H1 (cell line): ENCODE results near the gene DIAPH2. TPM values are rescaled to one million over a fixed set of nuclear protein-coding genes. Genes with fewer than 3 reads are reported as not detected.

ENCODE experiments used
- CTCF ChIA-PET: fragments of 300-600 bp; sonication (Branson Sonifier 250); formaldehyde crosslinking; loops from one replicate; lab custom pipeline; 2021; ENCODE audit not compliant: partially characterized antibody; lab: Charles Lee
- POLR2A ChIA-PET: fragments of 300-600 bp; sonication (Branson Sonifier 250); formaldehyde crosslinking; loops from one replicate; lab custom pipeline; 2021; ENCODE audit warnings: inconsistent platforms; ENCODE audit not compliant: partially characterized antibody; lab: Charles Lee
- DNase-seq, 2 experiments: peaks; one replicate each; pipeline versions ENCODE4 v3.0.0 to v3.0.0-alpha.2; 2010 to 2022; ENCODE audit warnings: low spot score in 2 of 2, low read depth in 1 of 2, mixed read lengths in 1 of 2
- FAIRE-seq: peaks from 2 replicates; lab custom pipeline; 2011; peaks lifted over from hg19 to GRCh38; lab: Jason Lieb, UNC
- H2AFZ ChIP-seq: 2 replicates; pipeline ENCODE4 v1.8.1; 2012; ENCODE audit warnings: low read length, inconsistent platforms
- H2AK5ac ChIP-seq: 2 replicates; pipeline ENCODE4 v1.6.1; 2013; ENCODE audit warnings: low read depth, low read length
- H2BK120ac ChIP-seq: replicated peaks from 2 replicates; pipeline ENCODE3; 2013; ENCODE audit warnings: low read depth, low read length, inconsistent platforms
- H2BK12ac ChIP-seq: 2 replicates; pipeline ENCODE4 v1.6.1; 2013; ENCODE audit warnings: low read depth, low read length
- H2BK15ac ChIP-seq: 2 replicates; pipeline ENCODE4 v1.6.1; 2013; ENCODE audit warnings: low read length
- H2BK20ac ChIP-seq: 2 replicates; pipeline ENCODE4 v1.6.1; 2013; ENCODE audit warnings: low read length
- H2BK5ac ChIP-seq: 2 replicates; pipeline ENCODE4 v1.6.1; 2013; ENCODE audit warnings: low read depth, low read length
- H3K14ac ChIP-seq: 2 replicates; pipeline ENCODE4 v1.6.1; 2013; ENCODE audit warnings: inconsistent platforms; ENCODE audit not compliant: insufficient read length
- H3K18ac ChIP-seq: 2 replicates; pipeline ENCODE4 v1.6.1; 2013; ENCODE audit warnings: low read length; ENCODE audit errors: extremely low read depth
- H3K23ac ChIP-seq: 2 replicates; pipeline ENCODE4 v1.6.1; 2013; ENCODE audit warnings: inconsistent platforms; ENCODE audit not compliant: insufficient read length
- H3K23me2 ChIP-seq: 2 replicates; pipeline ENCODE4 v1.6.1; 2013; ENCODE audit warnings: low read depth, low read length
- H3K27ac ChIP-seq: 2 replicates; pipeline ENCODE4 v1.6.1; 2011; ENCODE audit warnings: low read depth, low read length, inconsistent platforms
- H3K27me3 ChIP-seq, 4 experiments: replicated peaks in 1 of 4; 1 replicate in 1 of 4; 2 replicates in 3 of 4; pipeline versions ENCODE4 v1.6.1 to v1.8.1; 2011 to 2013; ENCODE audit warnings: low read length in 3 of 4, mild to moderate bottlenecking in 3 of 4, inconsistent platforms in 2 of 4, mixed read lengths in 2 of 4, moderate library complexity in 1 of 4; ENCODE audit not compliant: control insufficient read depth in 3 of 4, insufficient read depth in 3 of 4; ENCODE audit errors: extremely low read depth in 1 of 4
- H3K36me3 ChIP-seq, 4 experiments: 2 replicates each; pipeline versions ENCODE4 v1.6.1 to v1.8.1; 2011 to 2013; ENCODE audit warnings: mild to moderate bottlenecking in 4 of 4, low read length in 3 of 4, moderate library complexity in 2 of 4, control low read depth in 1 of 4, inconsistent platforms in 1 of 4; ENCODE audit not compliant: insufficient read depth in 4 of 4, control insufficient read depth in 2 of 4
- H3K4ac ChIP-seq: replicated peaks from 2 replicates; pipeline ENCODE3; 2013; ENCODE audit warnings: low read length, low read depth, mixed read lengths, inconsistent platforms; ENCODE audit not compliant: insufficient read length
- H3K4me1 ChIP-seq, 4 experiments: replicated peaks in 1 of 4; 1 replicate in 1 of 4; 2 replicates in 3 of 4; pipeline versions ENCODE4 v1.6.1 to v1.8.1; 2011 to 2013; ENCODE audit warnings: low read length in 3 of 4, inconsistent platforms in 2 of 4, mixed read lengths in 1 of 4; ENCODE audit not compliant: insufficient read depth in 4 of 4, control insufficient read depth in 3 of 4
- H3K4me2 ChIP-seq, 2 experiments: 2 replicates each; pipeline versions ENCODE4 v1.6.1 to v1.8.1; 2011 to 2013; ENCODE audit warnings: low read depth in 2 of 2, low read length in 2 of 2, control low read depth in 1 of 2, inconsistent platforms in 1 of 2, mild to moderate bottlenecking in 1 of 2; ENCODE audit not compliant: insufficient read depth in 1 of 2
- H3K4me3 ChIP-seq, 4 experiments: fragments of 200-600, 300-600 bp in 1 of 4; sonication (generic), shearing (Covaris generic), sonication (Bioruptor Twin) in 1 of 4; 2 replicates each; pipeline versions ENCODE4 v1.5.1 to v1.8.1; 2011 to 2016; ENCODE audit warnings: low read length in 4 of 4, low read depth in 3 of 4, control low read depth in 2 of 4, inconsistent platforms in 2 of 4, mild to moderate bottlenecking in 2 of 4, mixed read lengths in 1 of 4, moderate library complexity in 1 of 4; ENCODE audit not compliant: insufficient read depth in 2 of 4; ENCODE audit errors: extremely low read depth in 1 of 4
- H3K56ac ChIP-seq: replicated peaks from 2 replicates; pipeline ENCODE3; 2013; ENCODE audit warnings: low read depth, mild to moderate bottlenecking, mixed read lengths, low read length, inconsistent platforms; ENCODE audit not compliant: insufficient read length
- H3K79me1 ChIP-seq: 2 replicates; pipeline ENCODE4 v1.6.1; 2013; ENCODE audit warnings: low read depth, low read length, control low read depth
- H3K79me2 ChIP-seq, 2 experiments: 2 replicates each; pipeline versions ENCODE4 v1.6.1 to v1.8.1; 2012 to 2013; ENCODE audit warnings: low read length in 2 of 2, mild to moderate bottlenecking in 2 of 2, inconsistent platforms in 1 of 2; ENCODE audit not compliant: insufficient read depth in 2 of 2, control insufficient read depth in 1 of 2
- H3K9ac ChIP-seq, 4 experiments: replicated peaks in 1 of 4; 1 replicate in 1 of 4; 2 replicates in 3 of 4; pipeline versions ENCODE4 v1.6.1 to v1.8.1; 2011 to 2013; ENCODE audit warnings: low read depth in 3 of 4, low read length in 3 of 4, control low read depth in 2 of 4, mild to moderate bottlenecking in 2 of 4, moderate library complexity in 2 of 4, inconsistent platforms in 1 of 4; ENCODE audit errors: extremely low read depth in 1 of 4
- H3K9me3 ChIP-seq, 2 experiments: 2 replicates each; pipeline versions ENCODE4 v1.6.1 to v1.8.1; 2012 to 2013; ENCODE audit warnings: mild to moderate bottlenecking in 2 of 2, moderate library complexity in 2 of 2, control low read depth in 1 of 2, inconsistent platforms in 1 of 2, low read depth in 1 of 2, low read length in 1 of 2, mixed read lengths in 1 of 2; ENCODE audit not compliant: insufficient read depth in 2 of 2
- H4K20me1 ChIP-seq, 2 experiments: replicated peaks in 1 of 2; 2 replicates each; pipeline versions ENCODE3 to v1.8.1; 2011 to 2013; ENCODE audit warnings: inconsistent platforms in 2 of 2, low read length in 2 of 2, mild to moderate bottlenecking in 1 of 2; ENCODE audit not compliant: insufficient read depth in 2 of 2, control insufficient read depth in 1 of 2
- H4K5ac ChIP-seq: 2 replicates; pipeline ENCODE4 v1.6.1; 2013; ENCODE audit warnings: low read length, low read depth, mixed read lengths, inconsistent platforms; ENCODE audit not compliant: insufficient read length
- H4K8ac ChIP-seq: 2 replicates; pipeline ENCODE4 v1.8.0; 2013; ENCODE audit warnings: mild to moderate bottlenecking, moderate library complexity, low read length, inconsistent platforms; ENCODE audit not compliant: insufficient read depth; ENCODE audit errors: extremely low read depth
- H4K91ac ChIP-seq: replicated peaks from 2 replicates; pipeline ENCODE3; 2013; ENCODE audit warnings: low read length, mixed read lengths, inconsistent platforms; ENCODE audit not compliant: insufficient read length
- CHD1 ChIP-seq: IDR thresholded peaks from 2 replicates; pipeline ENCODE4 v1.6.1; 2012; ENCODE audit warnings: low read depth, low read length, improper control_type of control experiment
- NANOG ChIP-seq: IDR thresholded peaks from 2 replicates; pipeline ENCODE4 v1.6.1; 2011; ENCODE audit warnings: low read length, low read depth, mild to moderate bottlenecking, inconsistent platforms; ENCODE audit not compliant: insufficient read depth, poor library complexity, severe bottlenecking
- SP4 ChIP-seq: IDR thresholded peaks from 2 replicates; pipeline ENCODE4 v1.6.1; 2012; ENCODE audit warnings: low read length, inconsistent platforms
- polyA plus RNA-seq, 7 experiments: library from polyadenylated mRNA; depleted of rRNA in 3 of 7; stranded (reverse) in 5 of 7; unstranded in 2 of 7; fragments of >200 nt in 5 of 7; fragments of 200-250 nt in 2 of 7; gene quantifications; 1 replicate in 5 of 7; 2 replicates in 1 of 7; 4 replicates in 1 of 7; pipeline versions ENCODE4 v1.2.1 to v1.2.3, GENCODE V29; 2011 to 2013; ENCODE audit warnings: missing spikeins in 2 of 7, mixed read lengths in 2 of 7
- total RNA-seq: library from RNA; stranded (reverse); fragmentation: NEBNext Ultra II Directional; extraction: Animal tissue kit (Norgen Biotek cat#: 25700); gene quantifications from 2 replicates; pipeline ENCODE4 v1.2.1, GENCODE V29; 2021

The DIAPH2 gene
- total and polyA plus RNA-seq, 2 of the 8 experiments (the other 6 are each of a cell fraction or from before 2014, with no cell fraction given): 4.4 to 24.3 TPM

DNA sequence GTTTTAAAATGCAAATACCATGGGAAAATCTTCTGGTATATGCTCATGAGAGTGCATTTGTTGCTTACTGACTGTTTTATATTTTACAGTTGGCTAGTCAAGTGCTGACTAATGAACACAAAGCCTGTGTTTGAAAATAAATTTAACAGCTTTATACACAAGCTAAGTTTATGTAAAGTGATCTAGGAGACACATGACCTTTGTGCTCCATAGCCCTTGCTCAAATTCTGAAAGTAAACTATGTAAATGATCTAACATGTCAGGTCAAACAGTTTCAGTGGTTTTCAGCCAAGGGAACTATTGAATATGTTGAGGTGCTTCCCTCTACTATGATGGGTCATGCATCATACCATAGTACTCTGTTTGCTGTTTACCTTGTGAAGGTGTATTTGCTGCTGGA, 36.7 kb downstream of the DIAPH2 start:
- TF ChIP-seq SP4 (no peak), CHD1 (no peak), NANOG (no peak)
- TF ChIP-seq, all 59 proteins: peak for 0
- Histone ChIP-seq H3K36me3 (no peaks in the 10 kb centered on the region), H3K79me2 (no peaks in the 10 kb centered on the region; a peak in 1 of 4 replicates), H3K4ac (no peak overlapping the region), H3K4me2 (no peak overlapping the region), H4K91ac (no peak overlapping the region), H3K18ac (no peak overlapping the region), H3K4me3 (no peak overlapping the region), H3K79me1 (no peaks in the 10 kb centered on the region), H4K20me1 (no peaks in the 10 kb centered on the region), H3K27ac (no peak overlapping the region), H3K4me1 (no peaks in the 10 kb centered on the region), H2BK20ac (no peak overlapping the region), H2BK15ac (no peak overlapping the region), H2BK120ac (no peak overlapping the region), H3K23ac (no peak overlapping the region), H4K8ac (no peak overlapping the region), H3K14ac (no peak overlapping the region), H3K56ac (no peak overlapping the region), H2AK5ac (no peak overlapping the region), H2AFZ (no peak overlapping the region), H4K5ac (no peak overlapping the region), H3K9me3 (no peaks in the 10 kb centered on the region), H2BK5ac (no peak overlapping the region), H3K27me3 (no peaks in the 10 kb centered on the region), H2BK12ac (no peak overlapping the region), H3K9ac (no peak overlapping the region), H3K23me2 (no peaks in the 10 kb centered on the region)
- FAIRE-seq (no peak), DNase-seq (no peak)
- ChIA-PET CTCF (interaction anchor here (1.2 kb wide), 1 partner anchor 49 kb away, joined by 5 read pairs; no protein-coding TSS in a partner anchor), POLR2A (no interaction called here)
